PC-9 (cell line): Measurements from ENCODE around the gene SCCPDH.
"Not testable (repeated sequence)": the region's sequence is repeated elsewhere in the genome, so short reads cannot be mapped to it uniquely, and the experiment has no call there.

Source experiments
- CTCF ChIP-seq: fragments of 200-600 bp; sonication (generic); conservative IDR thresholded peaks from 2 replicates; pipeline ENCODE4 v1.6.1; 2017; ENCODE audit warnings: mixed run types, antibody characterized with exemption, mild to moderate bottlenecking, moderate library complexity
- EZH2 ChIP-seq: fragments of 200-600 bp; sonication (generic); IDR thresholded peaks from 2 replicates; pipeline ENCODE4 v1.8.0; 2017; ENCODE audit warnings: antibody characterized with exemption, low read depth

DNA sequence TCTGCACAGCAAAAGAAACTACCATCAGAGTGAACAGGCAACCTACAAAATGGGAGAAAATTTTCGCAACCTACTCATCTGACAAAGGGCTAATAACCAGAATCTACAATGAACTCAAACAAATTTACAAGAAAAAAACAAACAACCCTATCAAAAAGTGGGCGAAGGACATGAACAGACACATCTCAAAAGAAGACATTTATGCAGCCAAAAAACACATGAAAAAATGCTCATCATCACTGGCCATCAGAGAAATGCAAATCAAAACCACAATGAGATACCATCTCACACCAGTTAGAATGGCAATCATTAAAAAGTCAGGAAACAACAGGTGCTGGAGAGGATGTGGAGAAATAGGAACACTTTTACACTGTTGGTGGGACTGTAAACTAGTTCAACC lies 4.8 kb upstream of the SCCPDH start:
- TF ChIP-seq CTCF, EZH2: not testable (repeated sequence)
